SK-N-MC (cell line): ENCODE results near the gene SETDB1.

Source experiments
- DNase-seq: peaks from one replicate; pipeline ENCODE4 v3.0.0-alpha.2; 2011; ENCODE audit warnings: low read depth, low spot score
- H3K27ac ChIP-seq: fragments of 200-600 bp; sonication (generic); 2 replicates; pipeline ENCODE4 v1.5.1; 2016; ENCODE audit warnings: mixed run types
- H3K36me3 ChIP-seq: fragments of 200-600 bp; sonication (generic); 2 replicates; pipeline ENCODE4 v1.6.1; 2017; ENCODE audit warnings: antibody characterized with exemption, low read length, mixed read lengths; ENCODE audit not compliant: insufficient read depth
- H3K4me3 ChIP-seq: fragments of 200-600 bp; sonication (generic); 2 replicates; pipeline ENCODE4 v1.5.1; 2016
- H3K9ac ChIP-seq: fragments of 200-600 bp; sonication (generic); 2 replicates; pipeline ENCODE4 v1.8.0; 2017; ENCODE audit warnings: mixed run types, mixed read lengths; ENCODE audit not compliant: insufficient read length
- H3K9me3 ChIP-seq: fragments of 200-600 bp; sonication (generic); 2 replicates; pipeline ENCODE4 v1.6.1; 2017; ENCODE audit warnings: low read depth, mild to moderate bottlenecking, antibody characterized with exemption, low read length, moderate library complexity, mixed read lengths
- EZH2 ChIP-seq: fragments of 200-600 bp; sonication (generic); IDR thresholded peaks from one replicate; pipeline ENCODE4 v1.6.1; 2017; ENCODE audit warnings: antibody characterized with exemption
- FOXP2 ChIP-seq: optimal IDR thresholded peaks from 2 replicates; pipeline ENCODE3; 2011; ENCODE audit warnings: mild to moderate bottlenecking, moderate library complexity; ENCODE audit not compliant: insufficient read depth; ENCODE audit errors: extremely low read length, control extremely low read depth
- POLR2AphosphoS5 ChIP-seq: IDR thresholded peaks from 2 replicates; pipeline ENCODE4 v1.6.1; 2012; ENCODE audit warnings: mild to moderate bottlenecking, low read depth, low read length, borderline replicate concordance

SETDB1 gene

DNA sequence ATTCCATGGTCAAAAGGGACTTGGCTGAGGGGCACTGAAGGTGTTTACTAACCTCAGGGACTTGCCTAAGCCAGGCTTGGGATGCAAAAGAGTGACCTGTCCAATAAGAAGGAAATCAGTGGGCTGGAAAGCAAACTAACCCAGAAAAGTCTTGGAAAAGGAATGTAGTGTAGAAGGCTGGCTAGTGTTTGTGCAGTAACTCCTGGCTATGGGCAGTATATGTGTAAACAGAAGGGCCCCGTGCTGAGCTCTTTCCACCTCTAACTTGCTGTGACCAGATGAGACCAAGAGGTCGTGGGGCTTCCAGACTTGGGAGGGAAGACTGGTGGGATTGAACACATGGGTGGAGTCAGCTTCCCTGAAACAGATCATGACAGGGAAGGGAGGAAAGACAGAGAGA is 76.4 kb downstream of the SETDB1 start:
- H3K36me3 ChIP-seq = no peaks in the 10 kb centered on the region
- H3K4me3 ChIP-seq = no peak overlapping the region

GRCh38 chr1:151003180-151003579 is 77.0 kb downstream of the SETDB1 start:
- Histone ChIP-seq H3K36me3 (no peaks in the 10 kb centered on the region), H3K27ac (0 out of 2 replicates have a peak overlapping the region, but pooled peaks have one; percentile 9), H3K4me3 (no peak overlapping the region), H3K9me3 (no peaks in the 10 kb centered on the region), H3K9ac (peak overlapping the region; percentile 53)
- TF ChIP-seq EZH2 (no peak), FOXP2 (no peak), POLR2AphosphoS5 (no peak)
- no peak for DNase-seq

More for the DNA sequence above, 76.4 kb downstream of the SETDB1 start:
- Histone ChIP-seq H3K27ac (no peak overlapping the region), H3K9me3 (no peaks in the 10 kb centered on the region), H3K9ac (no peak overlapping the region)
- TF ChIP-seq FOXP2 = no peak
- no peak for TF ChIP-seq POLR2AphosphoS5
- no peak for TF ChIP-seq EZH2
- no peak for DNase-seq

- Histone ChIP-seq H3K9ac (peak overlapping the region; percentile 85), H3K9me3 (no peaks in the 10 kb centered on the region), H3K36me3 (no peaks in the 10 kb centered on the region), H3K27ac (peak overlapping the region; percentile 84; the same call in 1 of the 2 replicates), H3K4me3 (peak overlapping the region; percentile 85)
- TF ChIP-seq FOXP2 (no peak), EZH2 (no peak), POLR2AphosphoS5 (no peak)
- DNase-seq = no peak
Observed at GRCh38 chr1:151005729-151006319, 79.7 kb downstream of the SETDB1 start.

- Histone ChIP-seq H3K9ac (peak within 1 kb of the TSS; percentile 85), H3K4me3 (peak within 1 kb of the TSS; percentile 94), H3K9me3 (no peaks in the 10 kb centered on the region), H3K27ac (peak within 1 kb of the TSS; percentile 84), H3K36me3 (0 out of 2 replicates have a peak, but pooled peaks cover 4% of the 10 kb centered on the region)
- TF ChIP-seq EZH2 = no peak
- no peak for TF ChIP-seq FOXP2
- TF ChIP-seq POLR2AphosphoS5 = peak; percentile 52; the same call in 1 of the 2 replicates
- DNase-seq = no peak
Observed at GRCh38 chr1:151006327-151007052, 80.3 kb downstream of the SETDB1 start, which contains the start of gene MINDY1. Gene MINDY1, minus strand, starts transcription at chr1:151006902. Its CDS starts 4,285 bp downstream, at chr1:151002617.

DNA sequence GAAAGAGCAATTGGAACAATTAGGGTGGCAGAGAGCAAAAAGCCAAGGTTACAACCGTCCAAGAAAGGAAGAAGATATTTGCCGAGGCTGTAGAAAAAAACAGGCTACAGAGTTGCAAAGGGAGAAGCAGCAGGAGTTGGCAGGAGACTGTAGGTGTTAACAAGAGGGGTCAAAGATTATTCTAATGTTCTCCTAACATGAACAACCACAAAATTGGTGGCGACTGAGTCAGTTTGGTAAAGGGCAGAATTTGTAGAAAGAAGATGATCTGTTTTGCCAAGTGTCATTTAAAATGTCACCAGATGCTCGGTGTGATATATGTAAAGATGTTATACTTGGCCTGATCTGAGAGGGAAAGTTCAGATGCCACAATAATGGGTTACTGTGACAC is 81.7 kb downstream of the SETDB1 start:
- no peak for DNase-seq
- peak overlapping the region; percentile 2 for H3K9ac ChIP-seq
- no peak for TF ChIP-seq POLR2AphosphoS5
- TF ChIP-seq FOXP2 = no peak
- TF ChIP-seq EZH2 = no peak
- no peaks in the 10 kb centered on the region for H3K9me3 ChIP-seq
- H3K27ac ChIP-seq = peak overlapping the region; percentile 60
- peak overlapping the region; percentile 94 for H3K4me3 ChIP-seq
- 0 out of 2 replicates have a peak, but pooled peaks cover 4% of the 10 kb centered on the region for H3K36me3 ChIP-seq

DNA sequence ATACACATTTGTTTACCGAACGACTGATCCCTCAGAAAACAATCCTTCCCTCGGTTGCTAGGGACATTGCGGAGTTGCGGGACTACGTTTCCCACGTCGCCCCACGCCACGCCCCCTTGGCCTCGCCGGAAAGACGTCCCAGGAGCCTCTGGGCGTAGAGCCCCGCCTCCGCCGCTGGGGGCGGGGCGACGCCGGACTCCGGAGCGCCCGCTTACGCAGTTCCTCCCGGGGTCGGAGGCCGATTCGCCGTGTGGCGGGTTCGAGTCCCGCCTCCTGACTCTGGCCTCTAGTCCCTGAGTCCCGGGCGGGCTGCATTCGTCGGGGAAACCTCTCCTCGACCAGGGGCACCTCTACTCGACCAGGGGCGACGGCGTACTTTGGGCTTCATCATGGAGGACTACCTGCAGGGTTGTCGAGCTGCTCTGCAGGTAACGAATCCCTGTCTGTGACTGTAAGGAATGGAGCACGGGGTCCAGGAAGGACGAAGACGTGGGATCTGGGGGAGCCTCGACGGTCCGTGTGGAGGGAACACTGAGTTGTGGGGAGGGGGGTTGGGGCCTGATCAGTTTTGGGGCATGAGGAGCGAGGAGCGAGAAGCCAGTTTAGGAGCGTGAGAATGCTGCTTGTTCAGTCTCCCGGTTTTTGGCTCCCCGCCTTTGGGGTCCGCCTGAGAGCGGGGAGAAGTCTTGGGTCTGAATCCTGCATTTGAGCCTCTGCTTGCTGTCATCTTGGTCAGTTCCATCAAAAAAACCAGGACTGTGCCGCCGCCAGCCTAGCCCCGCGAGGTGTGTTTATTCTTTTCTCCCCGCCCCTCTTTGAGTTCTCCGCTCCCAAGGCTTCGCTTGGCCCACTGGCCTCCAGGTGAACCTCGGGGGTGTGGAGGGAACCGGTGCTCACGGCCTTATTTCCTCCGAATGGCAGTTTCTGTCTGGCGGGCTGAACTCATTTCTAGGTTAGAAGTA is 82.4 kb downstream of the SETDB1 start, which contains the start of gene PRUNE1:
Gene PRUNE1, plus strand, starts transcription at position 206 of the 962 bp plus-strand sequence. Its CDS starts 184 bp downstream, at position 390.
- Histone ChIP-seq H3K9ac (peak within 1 kb of the TSS; percentile 82), H3K27ac (peak within 1 kb of the TSS; percentile 60), H3K9me3 (no peaks in the 10 kb centered on the region), H3K36me3 (0 out of 2 replicates have a peak, but pooled peaks cover 4% of the 10 kb centered on the region), H3K4me3 (peak within 1 kb of the TSS; percentile 94)
- peak; percentile 66 for DNase-seq
- TF ChIP-seq EZH2 (no peak), POLR2AphosphoS5 (peak; percentile 69), FOXP2 (peak; percentile 95)

GRCh38 chr1:151009206-151009587 is 83.0 kb downstream of the SETDB1 start:
- Histone ChIP-seq H3K4me3 (peak overlapping the region; percentile 94), H3K27ac (no peak overlapping the region; the same call in 1 of the 2 replicates), H3K36me3 (0 out of 2 replicates have a peak, but pooled peaks cover 4% of the 10 kb centered on the region), H3K9ac (peak overlapping the region; percentile 82), H3K9me3 (no peaks in the 10 kb centered on the region)
- TF ChIP-seq POLR2AphosphoS5 (no peak), EZH2 (no peak)
- no peak for DNase-seq
